CD14-positive monocyte (primary cell): ENCODE data around the gene AURKB. TPM values are rescaled to one million over a fixed set of nuclear protein-coding genes. Genes with fewer than 3 reads are reported as not detected.

ENCODE experiments used
- DNase-seq, 3 donors: peaks; one replicate each; pipeline ENCODE4 v3.0.0-alpha.2; 2011 to 2022
- H2AFZ ChIP-seq: 2 replicates; pipeline ENCODE4 v1.6.0; 2012; ENCODE audit warnings: mild to moderate bottlenecking, low read depth, low read length, inconsistent platforms; ENCODE audit not compliant: insufficient read depth, poor library complexity, severe bottlenecking
- H3K27ac ChIP-seq, 2 donors: 1 replicate in 1 of 2; 2 replicates in 1 of 2; pipeline ENCODE4 v1.5.1; 2012 to 2013; ENCODE audit warnings: low read length in 2 of 2, control low read depth in 1 of 2, inconsistent platforms in 1 of 2, low read depth in 1 of 2, mild to moderate bottlenecking in 1 of 2
- H3K27me3 ChIP-seq, 2 donors: one replicate each; pipeline versions ENCODE4 v1.6.0 to v1.6.1; 2011 to 2013; ENCODE audit warnings: low read length in 2 of 2; ENCODE audit not compliant: control insufficient read depth in 2 of 2, insufficient read depth in 2 of 2
- H3K36me3 ChIP-seq, 2 donors: replicated peaks in 1 of 2; 1 replicate in 1 of 2; 2 replicates in 1 of 2; pipeline versions ENCODE4 v1.5.1 to v1.6.1; 2012 to 2013; ENCODE audit warnings: low read length in 2 of 2, control low read depth in 1 of 2, inconsistent platforms in 1 of 2, mild to moderate bottlenecking in 1 of 2; ENCODE audit not compliant: insufficient read depth in 2 of 2, control insufficient read depth in 1 of 2
- H3K4me1 ChIP-seq, 2 donors: 1 replicate in 1 of 2; 2 replicates in 1 of 2; pipeline versions ENCODE4 v1.5.1 to v1.6.1; 2012 to 2013; ENCODE audit warnings: low read length in 2 of 2, control low read depth in 1 of 2, inconsistent platforms in 1 of 2, mild to moderate bottlenecking in 1 of 2, moderate library complexity in 1 of 2; ENCODE audit not compliant: insufficient read depth in 2 of 2, control insufficient read depth in 1 of 2
- H3K4me2 ChIP-seq: replicated peaks from 2 replicates; pipeline ENCODE3; 2012; ENCODE audit warnings: low read length, moderate library complexity, mild to moderate bottlenecking; ENCODE audit not compliant: poor library complexity, severe bottlenecking; ENCODE audit errors: extremely low read depth
- H3K4me3 ChIP-seq, 3 experiments: fragments of 200-600 bp in 1 of 3; sonication (generic) in 1 of 3; replicated peaks in 1 of 3; 1 replicate in 2 of 3; 2 replicates in 1 of 3; pipeline ENCODE4 v1.5.1; 2011 to 2013; ENCODE audit warnings: low read length in 3 of 3, mild to moderate bottlenecking in 3 of 3, control low read depth in 2 of 3, low read depth in 2 of 3, inconsistent platforms in 1 of 3, moderate library complexity in 1 of 3
- H3K79me2 ChIP-seq: 2 replicates; pipeline ENCODE4 v1.6.0; 2012; ENCODE audit warnings: mild to moderate bottlenecking, control low read depth, inconsistent platforms, low read length, moderate library complexity; ENCODE audit not compliant: insufficient read depth
- H3K9ac ChIP-seq: 2 replicates; pipeline ENCODE4 v1.6.0; 2017; ENCODE audit warnings: low read length, mild to moderate bottlenecking; ENCODE audit not compliant: insufficient read depth, poor library complexity, severe bottlenecking
- H3K9me3 ChIP-seq, 2 donors: replicated peaks in 1 of 2; 1 replicate in 1 of 2; 2 replicates in 1 of 2; pipeline versions ENCODE4 v1.5.1 to v1.6.1; 2012 to 2013; ENCODE audit warnings: low read length in 2 of 2, control low read depth in 1 of 2; ENCODE audit not compliant: control insufficient read depth in 1 of 2, insufficient read depth in 1 of 2
- H4K20me1 ChIP-seq: 2 replicates; pipeline ENCODE4 v1.6.0; 2012; ENCODE audit warnings: mild to moderate bottlenecking, low read length, control low read depth, moderate library complexity; ENCODE audit not compliant: insufficient read depth
- H3K27ac Mint-ChIP-seq, 7 donors: one replicate each; pipeline ENCODE4 v1.8.0; 2020; ENCODE audit warnings: mild to moderate bottlenecking in 7 of 7, mixed read lengths in 7 of 7, moderate library complexity in 6 of 7, inconsistent platforms in 2 of 7
- H3K27me3 Mint-ChIP-seq, 3 donors: one replicate each; pipeline ENCODE4 v1.8.0; 2021 to 2022; ENCODE audit warnings: low read depth in 3 of 3, mild to moderate bottlenecking in 3 of 3, mixed read lengths in 3 of 3, moderate library complexity in 3 of 3, inconsistent platforms in 1 of 3
- H3K36me3 Mint-ChIP-seq, 2 donors: one replicate each; pipeline ENCODE4 v1.8.0; 2020; ENCODE audit warnings: mixed read lengths in 2 of 2, inconsistent platforms in 1 of 2, mild to moderate bottlenecking in 1 of 2
- H3K4me1 Mint-ChIP-seq: one replicate; pipeline ENCODE4 v1.8.0; 2020; ENCODE audit warnings: mild to moderate bottlenecking, mixed read lengths
- H3K4me3 Mint-ChIP-seq, 2 donors: one replicate each; pipeline ENCODE4 v1.8.0; 2020; ENCODE audit warnings: mild to moderate bottlenecking in 2 of 2, mixed read lengths in 2 of 2, moderate library complexity in 1 of 2
- H3K9me3 Mint-ChIP-seq, 7 donors: one replicate each; pipeline ENCODE4 v1.8.0; 2020 to 2022; ENCODE audit warnings: mixed read lengths in 7 of 7, mild to moderate bottlenecking in 6 of 7, moderate library complexity in 6 of 7, inconsistent platforms in 2 of 7
- CTCF ChIP-seq: fragments of 200-600 bp; IDR thresholded peaks from one replicate; pipeline ENCODE4 v1.8.0; 2022; ENCODE audit warnings: antibody characterized with exemption, mild to moderate bottlenecking
- whole genome bisulfite sequencing: methylation state at CpG from one replicate; pipeline ENCODE4 v1.1.5; 2013; ENCODE audit warnings: missing lambda C conversion rate; ENCODE audit not compliant: insufficient coverage; 5-methylcytosine and 5-hydroxymethylcytosine counted together
- intact Hi-C, 2 donors: fragments of 100-400 bp; cut with micrococcal nuclease; formaldehyde crosslinking; loops; one replicate each; pipeline versions ENCODE4 v1.15.0 to v1.15.1; 2023
- polyA plus RNA-seq, 3 donors: library from polyadenylated mRNA; depleted of rRNA in 1 of 3; unstranded in 2 of 3; stranded (reverse) in 1 of 3; fragments of 300-500 nt in 2 of 3; fragments of >200 nt in 1 of 3; fragmentation: Illumina TruSeq in 2 of 3; gene quantifications; 1 replicate in 2 of 3; 2 replicates in 1 of 3; pipeline ENCODE4 v1.2.3, GENCODE V29; 2012 to 2021

AURKB gene
- polyA plus RNA-seq, 3 donors = 0.38 to 4.2 (median 0.79) TPM

- Histone ChIP-seq H4K20me1 (no peaks in the 10 kb centered on the region), H3K27ac (no peak overlapping the region), H3K9me3 (no peaks in the 10 kb centered on the region), H3K79me2 (no peaks in the 10 kb centered on the region), H2AFZ (no peak overlapping the region), H3K4me3 (no peak overlapping the region), H3K4me1 (peaks cover 8 to 10% of the 10 kb centered on the region in 2 donors), H3K9ac (no peak overlapping the region), H3K4me2 (no peak overlapping the region), H3K36me3 (peaks cover 45 to 83% of the 10 kb centered on the region in 2 donors), H3K27me3 (no peaks in the 10 kb centered on the region)
- Mint-ChIP-seq H3K9me3 (peaks cover 0 to 5% (median 0%) of the 10 kb centered on the region in 7 donors), H3K27ac (no peak overlapping the region), H3K4me1 (peaks cover 13% of the 10 kb centered on the region), H3K36me3 (peaks cover 65 to 81% of the 10 kb centered on the region in 2 donors), H3K4me3 (no peak overlapping the region), H3K27me3 (peaks cover 0 to 2% (median 0%) of the 10 kb centered on the region in 3 donors)
- TF ChIP-seq CTCF = no peak
- WGBS = 100% methylated on average over 3 of the region's 4 CpGs
- intact Hi-C loops = no loop called here
- no peak for DNase-seq
Measured at GRCh38 chr17:8237886-8238285, 27.5 kb upstream of the AURKB start.

GRCh38 chr17:8237175-8237574, 26.8 kb upstream of the AURKB start:
- H3K27me3 ChIP-seq = no peaks in the 10 kb centered on the region
- no peaks in the 10 kb centered on the region for H4K20me1 ChIP-seq
- intact Hi-C loops = no loop called here
- no peak overlapping the region for H2AFZ ChIP-seq
- 100% methylated on average over 5 of the region's 7 CpGs for WGBS
- no peak for DNase-seq
- H3K36me3 ChIP-seq = peaks cover 53 to 90% of the 10 kb centered on the region in 2 donors
- no peak overlapping the region for H3K4me3 ChIP-seq
- Mint-ChIP-seq H3K4me1 (peaks cover 13% of the 10 kb centered on the region), H3K9me3 (peaks cover 0 to 2% (median 0%) of the 10 kb centered on the region in 7 donors), H3K27ac (no peak overlapping the region), H3K27me3 (peaks cover 0 to 3% (median 0%) of the 10 kb centered on the region in 3 donors), H3K36me3 (peaks cover 67 to 84% of the 10 kb centered on the region in 2 donors), H3K4me3 (no peak overlapping the region)
- no peaks in the 10 kb centered on the region for H3K79me2 ChIP-seq
- no peak for TF ChIP-seq CTCF
- no peak overlapping the region for H3K9ac ChIP-seq
- no peaks in the 10 kb centered on the region for H3K9me3 ChIP-seq
- no peak overlapping the region for H3K4me2 ChIP-seq
- no peak overlapping the region for H3K27ac ChIP-seq
- peaks cover 8 to 10% of the 10 kb centered on the region in 2 donors for H3K4me1 ChIP-seq
